GM12864 (cell line): ENCODE data around the gene ZDHHC5.

Experiments
- DNase-seq: peaks from one replicate; pipeline ENCODE4 v3.0.0-alpha.2; 2011; ENCODE audit warnings: low read depth
- H3K4me3 ChIP-seq: 2 replicates; pipeline ENCODE4 v1.5.1; 2011; ENCODE audit warnings: mild to moderate bottlenecking, low read depth, low read length, control low read depth
- CTCF ChIP-seq: IDR thresholded peaks from 2 replicates; pipeline ENCODE4 v1.5.1; 2011; ENCODE audit warnings: low read depth, mild to moderate bottlenecking, moderate library complexity, low read length, control low read depth, inconsistent platforms; ENCODE audit errors: missing control alignments

ZDHHC5 gene

DNA sequence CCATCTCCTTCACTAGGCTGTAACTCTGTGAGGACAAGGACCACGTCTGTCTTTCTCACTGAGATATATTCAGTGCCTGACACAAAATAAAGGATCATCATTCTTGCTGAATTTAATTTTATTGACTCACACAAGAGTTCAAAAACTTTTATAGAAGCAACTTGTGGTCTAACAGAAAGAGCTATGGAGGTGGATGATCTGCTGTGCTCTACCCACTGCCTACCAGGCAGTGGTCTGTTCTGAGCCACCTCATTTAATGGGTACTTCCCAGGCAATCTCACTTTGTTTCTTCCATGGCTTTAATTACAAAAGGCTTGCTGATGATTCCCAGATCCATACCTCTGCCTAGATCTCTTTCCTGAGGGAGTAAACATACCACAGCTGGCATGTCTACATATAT is 79.0 kb downstream of the ZDHHC5 start:
- DNase-seq, result no peak
- H3K4me3 ChIP-seq, result no peak overlapping the region
- TF ChIP-seq CTCF, result no peak
